PFSK-1 (cell line): Measurements from ENCODE around the gene CMTM4.

Experiments
- FOXP2 ChIP-seq: optimal IDR thresholded peaks from 2 replicates; pipeline ENCODE3; 2011; ENCODE audit warnings: borderline replicate concordance, control low read depth, inconsistent platforms; ENCODE audit not compliant: insufficient read depth; ENCODE audit errors: extremely low read length, extremely low read depth
- POLR2AphosphoS5 ChIP-seq: IDR thresholded peaks from 2 replicates; pipeline ENCODE4 v1.6.1; 2012; ENCODE audit warnings: low read depth, mild to moderate bottlenecking, control low read depth, low read length, moderate library complexity
- SIN3A ChIP-seq: IDR thresholded peaks from 2 replicates; pipeline ENCODE4 v1.6.1; 2012; ENCODE audit warnings: mild to moderate bottlenecking, low read length, moderate library complexity, borderline replicate concordance; ENCODE audit not compliant: insufficient read depth
- TAF1 ChIP-seq: IDR thresholded peaks from 2 replicates; pipeline ENCODE4 v1.6.1; 2012; ENCODE audit warnings: low read length, control low read depth, borderline replicate concordance; ENCODE audit not compliant: insufficient read depth
- TF ChIP-seq, protein P1 (sequence below), 2 experiments: IDR thresholded peaks; 2 replicates each; pipeline versions ENCODE4 v1.6.1 to v1.8.0; 2011 to 2012; ENCODE audit warnings: low read depth in 2 of 2, low read length in 2 of 2, control low read depth in 1 of 2, inconsistent platforms in 1 of 2, mild to moderate bottlenecking in 1 of 2, moderate library complexity in 1 of 2; ENCODE audit not compliant: insufficient read depth in 1 of 2

CMTM4 gene

DNA sequence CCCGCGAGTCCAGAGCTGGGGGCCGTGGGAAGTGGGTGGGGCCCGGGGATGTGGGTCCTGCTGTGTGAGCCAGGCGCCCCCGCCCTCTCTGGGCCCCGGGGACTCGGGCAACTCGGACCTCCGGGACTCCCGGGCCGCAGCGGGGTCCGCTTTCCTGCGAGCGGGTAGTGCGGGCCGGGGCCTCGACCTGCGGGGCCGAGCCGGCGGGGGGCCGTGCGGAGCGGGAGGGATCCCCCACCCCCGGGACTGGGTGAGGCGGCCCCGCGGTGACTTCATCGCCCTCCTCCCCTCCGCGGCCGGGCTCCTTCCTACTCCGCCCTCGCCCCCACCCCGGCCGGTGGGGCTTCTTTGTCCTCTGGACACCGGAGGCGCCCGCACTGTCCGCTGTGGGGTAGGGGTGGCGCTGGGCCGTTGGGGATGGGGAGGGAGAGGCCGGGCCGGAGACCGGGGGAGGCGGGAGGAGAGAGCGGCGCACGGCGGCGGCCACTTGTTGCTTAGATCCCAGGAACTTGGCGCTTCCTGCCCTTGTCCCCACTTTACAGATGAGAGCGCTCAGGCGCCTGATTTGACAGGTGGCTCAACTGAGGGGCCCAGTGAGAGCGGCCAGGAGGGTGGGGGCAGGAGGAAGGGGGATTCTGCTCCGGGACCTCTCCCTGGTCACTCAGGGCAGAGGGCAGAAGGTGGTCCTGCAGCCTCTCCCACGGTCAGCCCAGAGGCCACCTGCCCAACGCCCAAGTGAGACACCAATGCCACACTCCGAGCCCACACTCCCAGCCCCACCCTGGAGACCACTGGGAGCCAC lies 91.2 kb downstream of the CMTM4 start:
- TF ChIP-seq TAF1 (no peak), POLR2AphosphoS5 (no peak), SIN3A (no peak), FOXP2 (no peak)
- TF ChIP-seq, protein P1, sequence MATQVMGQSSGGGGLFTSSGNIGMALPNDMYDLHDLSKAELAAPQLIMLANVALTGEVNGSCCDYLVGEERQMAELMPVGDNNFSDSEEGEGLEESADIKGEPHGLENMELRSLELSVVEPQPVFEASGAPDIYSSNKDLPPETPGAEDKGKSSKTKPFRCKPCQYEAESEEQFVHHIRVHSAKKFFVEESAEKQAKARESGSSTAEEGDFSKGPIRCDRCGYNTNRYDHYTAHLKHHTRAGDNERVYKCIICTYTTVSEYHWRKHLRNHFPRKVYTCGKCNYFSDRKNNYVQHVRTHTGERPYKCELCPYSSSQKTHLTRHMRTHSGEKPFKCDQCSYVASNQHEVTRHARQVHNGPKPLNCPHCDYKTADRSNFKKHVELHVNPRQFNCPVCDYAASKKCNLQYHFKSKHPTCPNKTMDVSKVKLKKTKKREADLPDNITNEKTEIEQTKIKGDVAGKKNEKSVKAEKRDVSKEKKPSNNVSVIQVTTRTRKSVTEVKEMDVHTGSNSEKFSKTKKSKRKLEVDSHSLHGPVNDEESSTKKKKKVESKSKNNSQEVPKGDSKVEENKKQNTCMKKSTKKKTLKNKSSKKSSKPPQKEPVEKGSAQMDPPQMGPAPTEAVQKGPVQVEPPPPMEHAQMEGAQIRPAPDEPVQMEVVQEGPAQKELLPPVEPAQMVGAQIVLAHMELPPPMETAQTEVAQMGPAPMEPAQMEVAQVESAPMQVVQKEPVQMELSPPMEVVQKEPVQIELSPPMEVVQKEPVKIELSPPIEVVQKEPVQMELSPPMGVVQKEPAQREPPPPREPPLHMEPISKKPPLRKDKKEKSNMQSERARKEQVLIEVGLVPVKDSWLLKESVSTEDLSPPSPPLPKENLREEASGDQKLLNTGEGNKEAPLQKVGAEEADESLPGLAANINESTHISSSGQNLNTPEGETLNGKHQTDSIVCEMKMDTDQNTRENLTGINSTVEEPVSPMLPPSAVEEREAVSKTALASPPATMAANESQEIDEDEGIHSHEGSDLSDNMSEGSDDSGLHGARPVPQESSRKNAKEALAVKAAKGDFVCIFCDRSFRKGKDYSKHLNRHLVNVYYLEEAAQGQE (IDR thresholded peaks at IDR 0.05; ENCODE audit: insufficient read depth in 1 of 2, low read depth in 2 of 2, low read length in 2 of 2): no peak

DNA sequence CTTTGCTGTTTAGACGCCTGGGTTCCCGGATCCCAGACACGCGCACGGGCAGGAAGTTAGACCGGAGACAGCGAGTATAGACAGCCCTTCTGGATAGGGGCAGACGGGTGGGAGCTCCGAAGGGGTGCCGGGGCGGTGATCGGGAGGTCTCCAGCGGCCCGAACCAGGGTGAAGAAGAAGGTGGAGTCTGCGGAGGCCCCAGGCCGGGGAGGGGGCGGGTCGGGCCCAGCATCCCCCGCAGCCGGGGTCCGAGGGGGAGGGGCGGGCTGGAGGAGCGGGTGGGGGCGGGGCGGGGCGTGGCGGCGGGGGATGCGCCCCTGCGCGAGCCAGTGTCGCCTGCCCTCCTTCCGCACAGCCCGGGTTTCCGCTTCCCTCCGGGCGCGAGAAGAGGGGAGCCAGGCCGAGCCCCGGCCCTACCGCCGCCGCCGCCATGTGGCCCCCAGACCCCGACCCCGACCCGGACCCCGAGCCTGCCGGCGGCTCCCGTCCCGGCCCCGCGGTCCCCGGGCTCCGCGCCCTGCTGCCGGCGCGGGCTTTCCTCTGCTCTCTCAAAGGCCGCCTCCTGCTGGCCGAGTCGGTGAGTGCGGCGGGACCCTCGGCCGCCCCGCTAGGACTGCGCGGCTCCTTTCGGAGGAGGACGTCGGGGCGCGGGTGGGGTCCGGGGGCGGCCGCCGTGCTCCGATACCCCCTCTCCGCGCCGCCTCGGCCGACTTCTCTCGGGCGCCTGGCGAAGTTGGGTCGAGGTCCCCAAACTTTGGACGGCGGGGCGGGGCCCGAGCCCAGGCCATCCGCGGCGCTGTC lies 92.0 kb downstream of the CMTM4 start, which contains the start of gene CMTM3:
CMTM3 (plus strand) TSS at position 329 of the 801 bp plus-strand sequence; CDS start at position 431, 102 bp downstream.
- TF ChIP-seq, protein P1 (IDR thresholded peaks at IDR 0.05; ENCODE audit: insufficient read depth in 1 of 2, low read depth in 2 of 2, low read length in 2 of 2): no peak
- TF ChIP-seq POLR2AphosphoS5: 0 out of 2 replicates have a peak, but pooled peaks have one; percentile 43

DNA sequence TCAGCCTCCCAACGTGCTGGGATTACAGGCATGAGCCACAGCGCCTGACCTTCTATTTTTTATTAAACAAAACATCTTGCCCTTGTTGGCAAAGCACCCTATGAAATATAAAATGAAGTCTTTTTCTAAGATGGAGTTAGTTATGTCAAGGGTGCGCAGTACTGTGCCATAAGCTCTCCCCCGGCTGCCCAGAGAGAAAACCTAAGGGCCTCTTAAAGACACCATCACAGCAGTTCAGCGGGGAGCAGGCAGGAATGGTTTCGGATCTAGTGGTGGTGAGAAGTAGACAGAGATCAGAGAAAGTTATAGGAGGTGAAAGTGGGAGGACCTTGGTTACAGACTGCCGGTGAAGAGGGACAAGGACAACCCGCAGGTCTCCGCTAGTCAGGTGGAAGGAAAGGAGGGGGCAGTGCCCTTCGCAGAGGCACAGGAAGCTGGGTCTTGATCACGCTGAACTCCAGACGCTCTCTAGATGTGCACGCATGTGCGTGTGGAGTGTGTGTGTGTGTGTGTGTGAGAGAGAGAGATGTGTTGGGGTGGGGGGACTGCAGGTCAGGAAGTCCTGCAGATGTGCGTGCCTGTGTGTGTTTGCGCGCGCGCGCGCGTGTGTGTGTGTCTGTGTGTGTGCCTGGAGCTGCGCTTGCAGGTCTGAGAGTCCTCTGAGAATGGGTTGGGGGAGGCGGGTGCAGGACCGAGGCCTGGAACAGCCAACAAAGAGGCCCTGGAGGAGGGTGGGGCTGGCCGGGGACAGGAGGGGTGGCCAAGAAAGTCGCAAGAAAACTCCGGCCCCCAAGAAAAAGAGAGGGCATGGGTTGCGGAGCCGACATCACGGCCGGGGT lies 92.8 kb downstream of the CMTM4 start:
- 0 out of 2 replicates have a peak, but pooled peaks have one; percentile 8 for TF ChIP-seq POLR2AphosphoS5
- TF ChIP-seq FOXP2: peak; percentile 44
- no peak for TF ChIP-seq SIN3A
- TF ChIP-seq, protein P1 (IDR thresholded peaks at IDR 0.05; ENCODE audit: insufficient read depth in 1 of 2, low read depth in 2 of 2, low read length in 2 of 2): no peak
- 0 out of 2 replicates have a peak, but pooled peaks have one; percentile 33 for TF ChIP-seq TAF1

- TF ChIP-seq, protein P1 (IDR thresholded peaks at IDR 0.05; ENCODE audit: insufficient read depth in 1 of 2, low read depth in 2 of 2, low read length in 2 of 2): no peak
Observed at GRCh38 chr16:66601471-66601870, 95.1 kb downstream of the CMTM4 start.
